ENCODE results near the gene ISCA2.

The ISCA2 gene

DNA sequence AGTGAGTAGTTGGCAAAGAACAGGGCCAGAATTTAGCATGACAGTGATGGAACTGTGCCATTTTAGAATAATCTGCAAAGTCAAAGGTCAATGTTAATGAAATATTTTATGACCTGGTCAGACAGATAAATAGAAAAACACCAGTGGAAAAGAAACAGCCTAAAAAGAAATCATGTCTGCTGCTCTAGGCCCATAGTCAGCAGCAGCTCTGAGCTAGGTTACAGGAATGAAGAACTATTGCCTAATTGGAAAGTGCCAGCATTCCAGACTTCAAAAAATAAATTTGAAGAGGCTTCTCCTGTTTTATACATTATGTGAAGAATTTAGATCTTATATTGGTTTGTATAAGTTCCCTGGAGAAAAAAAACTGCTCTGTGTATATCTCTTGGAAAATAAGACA is 10.2 kb upstream of the ISCA2 start:
- no peak for DNase-seq

DNA sequence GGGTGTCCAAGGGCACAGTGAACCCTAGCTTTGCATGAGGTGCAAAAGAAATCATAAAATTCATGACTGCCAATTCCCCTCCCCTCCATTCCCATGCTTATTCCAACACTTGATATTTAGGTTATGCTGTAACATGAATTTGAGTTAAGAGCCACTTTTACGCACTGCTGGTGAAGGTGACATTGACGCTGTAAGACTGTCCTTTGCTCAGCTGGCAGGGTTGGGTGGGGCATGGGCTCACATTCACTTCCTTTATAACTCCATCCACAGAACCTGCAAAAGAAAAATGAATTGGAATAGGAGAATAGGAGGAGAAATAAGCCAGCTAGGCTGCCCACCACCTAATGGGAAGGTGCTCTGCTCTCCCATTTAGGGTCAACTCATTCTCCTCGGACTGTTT is 7.4 kb upstream of the ISCA2 start:
- no peak for DNase-seq

DNA sequence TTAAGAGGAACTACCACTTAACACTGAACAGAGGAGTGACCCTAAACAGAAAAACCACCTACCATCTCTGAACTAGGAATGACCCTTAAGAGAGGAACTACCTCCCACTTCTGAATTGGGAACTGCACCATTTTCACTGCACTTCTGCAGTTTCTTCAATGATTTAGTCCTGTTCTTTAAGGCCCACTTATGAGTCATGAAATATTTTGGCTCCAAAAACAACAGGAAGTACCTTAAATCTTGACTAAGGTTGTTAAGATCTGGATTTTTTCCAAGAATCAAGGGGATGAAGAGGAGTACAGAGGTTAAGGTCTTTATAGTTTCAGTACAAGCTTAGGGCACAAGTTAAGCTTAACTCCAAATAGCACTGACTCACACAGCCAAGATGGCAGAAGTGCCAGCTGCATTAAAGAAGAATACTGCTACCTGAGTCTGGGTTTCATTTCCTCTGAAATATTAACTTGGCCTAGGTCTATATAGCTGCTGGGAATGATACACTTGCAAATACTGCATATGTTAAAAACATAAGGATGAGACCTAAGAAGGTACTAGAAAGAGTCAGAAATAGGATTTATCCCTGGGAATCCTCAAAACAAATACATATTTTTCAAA is 4.7 kb upstream of the ISCA2 start:
- no peak for DNase-seq

DNA sequence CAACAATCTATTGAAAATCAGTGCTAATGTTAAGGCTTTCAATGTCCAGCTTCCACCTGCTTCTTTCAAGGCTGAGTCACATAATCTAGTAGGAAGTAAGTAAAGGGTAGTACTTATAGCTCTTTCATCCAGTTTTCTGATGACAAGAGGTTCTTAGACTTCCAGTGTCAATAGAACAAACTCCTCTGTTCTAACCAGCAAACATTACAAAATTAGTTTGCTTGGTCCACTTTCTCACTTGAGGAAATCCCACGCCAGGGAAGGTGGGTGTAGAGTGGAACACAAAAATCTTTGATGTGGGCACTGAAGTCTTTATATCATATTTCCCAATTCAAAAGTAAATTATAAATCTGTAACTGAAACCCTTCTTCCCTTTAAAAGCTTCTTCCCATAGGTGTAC is 3.1 kb upstream of the ISCA2 start:
- DNase-seq = no peak

DNA sequence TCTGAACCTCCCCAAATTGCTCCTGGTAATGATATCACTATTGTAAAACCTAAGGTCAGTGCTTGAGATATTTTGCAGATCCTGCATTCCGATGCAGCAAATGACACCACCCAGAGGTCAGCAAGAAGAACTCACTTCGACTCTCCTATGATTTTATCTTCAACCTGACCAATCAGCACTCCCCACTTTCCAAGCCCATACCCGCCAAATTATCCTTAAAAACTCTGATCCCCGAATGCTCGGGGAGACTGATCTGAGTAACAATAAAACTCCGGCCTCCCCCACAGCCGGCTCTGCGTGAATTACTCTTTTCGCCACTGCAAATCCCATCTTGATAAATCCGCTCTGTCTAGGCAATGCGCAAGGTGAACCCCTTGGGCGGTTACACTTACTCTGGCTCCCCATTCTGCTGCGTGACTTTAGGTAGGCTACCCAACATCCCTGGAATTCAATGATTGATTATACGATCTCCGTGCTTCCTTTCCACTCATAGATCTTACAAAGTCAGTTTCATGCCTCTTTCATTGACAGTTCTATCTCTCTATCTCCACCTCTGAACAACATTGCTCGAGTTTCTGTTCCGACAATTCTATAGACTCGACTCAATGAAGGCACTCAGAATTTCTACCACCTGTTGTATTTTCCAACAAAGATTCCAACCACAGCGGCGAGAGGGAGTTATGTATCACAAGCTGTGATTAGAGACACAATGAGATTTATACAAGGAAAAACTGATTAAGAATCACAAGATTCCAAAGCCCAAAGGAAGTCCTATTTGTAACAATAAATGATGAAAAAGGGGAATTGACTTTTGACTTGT is 1.4 kb upstream of the ISCA2 start:
- no peak for DNase-seq

DNA sequence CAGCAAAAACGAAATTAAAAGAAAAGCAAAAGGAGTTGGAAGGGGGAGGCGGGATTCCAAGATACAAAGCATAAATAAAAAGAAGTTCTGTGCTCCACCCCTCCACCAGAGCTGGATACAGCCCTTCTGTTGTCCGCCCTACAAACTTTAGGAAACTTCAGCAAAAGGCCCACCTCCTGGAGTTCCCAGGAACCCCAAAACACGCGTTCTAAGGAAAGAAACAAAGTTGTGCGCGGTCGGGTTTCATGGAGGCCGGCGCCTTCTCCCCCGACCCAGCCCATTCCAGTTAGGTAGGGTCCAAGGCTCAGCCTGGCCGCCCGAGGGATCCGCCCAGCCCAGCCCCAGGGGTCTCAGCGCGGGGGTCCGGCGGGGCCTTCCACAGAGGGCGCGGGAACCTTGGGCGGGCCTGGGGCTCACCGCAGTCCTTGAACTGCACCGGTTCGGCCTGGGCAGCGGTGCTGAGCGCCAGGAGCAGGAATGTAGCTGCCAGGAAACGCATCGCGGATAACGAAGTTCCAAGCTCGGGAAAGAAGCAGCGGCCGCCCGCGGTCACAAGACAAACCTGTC is 706 bp upstream of the ISCA2 start, which contains the start of gene NPC2:
Gene NPC2, minus strand, starts transcription at position 530 of the 567 bp plus-strand sequence. Its CDS starts 31 bp downstream, at position 499.
- no peak for DNase-seq

DNA sequence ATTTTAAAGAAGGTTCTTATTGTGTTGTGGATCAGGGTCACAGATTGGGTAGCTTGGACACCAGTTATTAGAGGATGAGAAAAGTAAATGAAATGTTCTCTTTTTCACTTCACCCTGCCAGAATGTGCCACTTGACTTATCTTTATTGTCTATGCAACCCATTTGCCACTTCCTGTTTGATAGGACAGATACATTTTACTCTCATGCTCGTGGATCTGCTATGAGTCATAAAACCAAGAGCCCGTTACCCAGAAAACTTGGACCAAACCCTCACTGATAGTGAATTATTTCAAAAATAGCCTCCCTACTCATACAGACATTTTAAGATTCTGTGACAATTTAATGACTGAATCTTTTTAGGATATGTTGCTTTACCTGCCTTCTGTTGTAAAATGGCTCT is 1.8 kb downstream of the ISCA2 start:
- DNase-seq = no peak

DNA sequence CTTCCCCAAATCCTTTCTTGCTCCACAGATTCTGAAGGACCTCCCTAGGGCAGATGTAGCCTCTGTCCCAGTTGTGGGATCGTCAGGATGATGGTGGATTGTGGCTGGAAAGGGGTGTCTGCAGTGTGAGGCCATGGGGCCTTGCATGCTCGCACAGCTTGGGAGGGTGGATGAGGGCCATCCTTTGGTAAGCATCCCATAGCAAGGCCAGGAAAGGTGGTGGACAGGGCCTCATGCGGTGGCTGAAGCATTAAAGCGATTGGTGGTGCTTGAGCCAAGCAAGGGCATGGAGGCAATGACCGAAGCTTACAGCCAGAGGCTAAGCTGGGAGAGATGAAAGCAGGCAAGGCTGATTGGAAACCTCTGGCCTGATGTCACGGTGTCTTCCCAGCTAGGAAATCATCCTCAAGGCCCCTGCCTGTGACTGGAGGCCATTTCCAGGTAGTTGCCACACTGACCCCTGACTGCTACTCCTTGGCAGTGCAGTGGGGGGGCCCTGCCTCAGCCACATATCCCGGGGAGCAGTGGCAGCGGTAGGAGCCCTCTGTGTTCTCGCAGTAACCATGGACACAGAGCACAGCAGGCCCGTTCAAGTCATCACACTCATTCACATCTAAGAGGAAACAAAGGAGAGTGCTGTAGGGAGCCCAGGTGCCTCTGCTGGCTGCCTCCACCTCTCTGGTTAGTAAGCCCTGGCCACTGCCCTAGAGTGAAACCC is 7.0 kb downstream of the ISCA2 start:
- DNase-seq = no peak

DNA sequence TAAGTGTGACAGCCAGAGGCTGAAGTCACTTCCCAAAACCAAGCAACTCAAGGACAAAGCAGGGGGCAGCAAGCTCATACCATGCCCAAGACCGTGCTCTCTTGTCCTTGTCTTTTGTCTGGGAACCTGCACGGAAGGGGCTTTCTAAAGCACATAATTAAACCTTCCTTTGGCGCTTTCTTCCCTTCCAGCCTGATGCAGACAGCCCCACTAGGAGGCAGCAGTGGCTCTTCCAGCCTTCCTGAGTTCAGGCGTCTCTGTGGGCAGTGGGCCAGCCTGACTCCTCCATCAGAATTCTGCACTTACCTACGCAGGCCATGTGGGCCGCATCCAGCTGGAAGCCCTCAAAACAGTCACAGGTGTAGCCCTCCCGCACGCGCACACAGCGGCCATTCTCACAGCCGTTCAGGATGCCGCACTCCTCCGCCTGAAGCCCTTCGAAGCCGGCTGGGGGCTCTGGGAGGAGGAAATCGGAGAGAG is 7.6 kb downstream of the ISCA2 start:
- DNase-seq = no peak

DNA sequence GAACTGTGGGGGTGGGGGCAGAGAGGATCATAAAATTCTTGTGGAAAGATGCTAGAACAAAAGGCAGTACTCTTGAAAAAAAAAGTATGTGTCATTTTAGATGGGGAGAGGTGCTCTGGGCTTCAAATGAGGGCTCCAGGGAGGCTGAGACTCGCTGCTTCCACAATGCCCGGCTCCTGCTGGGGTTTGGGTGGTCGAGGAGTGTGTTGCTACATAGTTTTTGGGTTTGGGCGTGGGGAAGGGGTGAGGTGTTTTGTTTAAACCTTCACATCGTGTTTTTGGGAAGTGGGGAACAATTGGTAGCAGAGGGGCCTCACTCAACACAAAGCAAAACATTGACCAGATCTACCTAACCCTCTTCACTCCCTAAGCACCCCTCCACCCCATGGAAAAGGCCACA is 8.1 kb downstream of the ISCA2 start:
- no peak for DNase-seq

DNA sequence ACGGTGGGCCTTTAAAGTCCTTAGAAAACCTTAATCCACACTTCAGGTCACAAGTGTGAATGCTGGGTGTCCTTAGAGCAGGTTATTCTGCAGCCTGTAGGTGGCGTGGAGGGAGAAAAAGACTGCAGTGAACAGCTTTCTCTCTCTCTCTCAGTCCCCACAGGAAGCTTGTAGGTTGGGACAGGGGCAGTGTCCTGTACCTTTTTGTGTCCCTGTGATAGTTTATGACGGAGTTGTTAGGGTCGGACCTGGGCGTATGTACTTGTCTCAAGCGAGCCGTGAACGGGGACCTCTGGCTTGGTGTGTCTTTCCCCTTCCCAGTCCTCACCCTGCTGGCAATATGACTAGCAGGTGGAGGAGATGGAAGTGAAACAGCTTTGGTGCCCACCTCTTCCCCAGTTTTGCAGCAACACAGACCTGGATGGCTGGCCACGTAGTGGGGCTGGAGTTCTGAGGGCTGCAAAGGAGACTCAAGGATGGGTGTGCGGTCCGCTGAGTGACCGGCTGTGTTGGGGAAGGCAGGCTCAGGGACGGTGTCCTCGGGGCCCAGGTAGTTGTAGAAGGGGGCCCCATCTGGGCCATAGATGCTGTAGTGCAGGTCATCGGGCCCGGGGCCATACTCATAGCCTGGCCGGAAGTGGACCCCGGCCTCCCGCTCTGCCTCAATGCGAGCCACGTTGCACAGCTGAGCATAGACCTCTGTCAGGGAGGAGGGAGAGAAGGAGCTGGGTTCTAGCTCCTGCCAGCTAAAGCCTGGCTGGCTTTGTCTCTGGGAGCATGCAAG is 8.9 kb downstream of the ISCA2 start:
- no peak for DNase-seq

DNA sequence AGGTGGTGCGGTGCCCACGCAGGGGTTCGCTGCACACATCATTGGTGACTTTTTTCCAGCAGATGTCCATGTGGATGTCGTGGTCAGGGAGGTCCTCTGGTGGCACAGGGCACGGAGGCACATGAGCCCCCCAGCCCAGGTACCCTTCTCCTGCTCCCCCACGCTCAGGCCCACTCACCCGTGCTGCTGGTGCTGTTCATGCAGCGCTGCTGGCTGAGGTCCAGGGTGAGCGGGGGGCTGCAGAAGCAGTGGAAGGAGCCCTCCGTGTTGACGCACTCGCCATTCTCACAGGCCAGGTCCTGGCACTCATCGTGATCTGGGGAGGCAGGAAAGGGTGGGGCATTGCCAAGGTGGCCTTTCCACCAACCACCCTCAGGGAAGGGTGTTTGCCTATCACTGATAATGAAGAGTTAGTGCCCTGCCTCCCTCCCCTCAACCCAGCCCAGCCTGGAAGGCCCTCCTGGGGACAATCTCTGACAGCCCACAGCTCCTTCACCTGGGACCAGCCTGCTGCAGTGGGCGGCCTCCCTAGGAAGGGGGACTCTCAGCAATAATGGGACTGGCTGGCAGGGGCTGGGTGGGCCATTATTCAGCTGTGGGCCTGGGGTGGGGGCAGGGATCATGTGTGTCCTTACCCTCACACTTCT is 9.8 kb downstream of the ISCA2 start:
- no peak for DNase-seq

DNA sequence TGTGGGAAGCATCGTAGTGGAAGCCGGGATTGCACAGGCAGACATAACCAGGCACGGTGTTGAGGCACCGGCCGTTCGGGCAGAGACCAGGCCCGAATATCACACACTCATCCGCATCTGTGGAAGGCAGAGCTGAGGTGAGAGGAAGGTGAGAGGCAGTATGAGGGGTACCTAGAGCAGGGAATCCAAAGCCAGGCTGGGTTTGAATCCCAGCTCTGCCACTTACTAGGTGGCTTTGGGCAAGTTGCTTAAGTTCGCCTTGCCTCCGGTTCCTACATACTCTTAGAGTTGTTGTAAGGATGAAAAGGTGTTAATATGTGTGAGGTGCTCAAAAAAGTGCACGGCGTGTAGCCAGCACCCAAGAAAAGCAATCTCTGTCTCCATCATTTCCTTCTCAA is 10.4 kb downstream of the ISCA2 start:
- DNase-seq = no peak

DNA sequence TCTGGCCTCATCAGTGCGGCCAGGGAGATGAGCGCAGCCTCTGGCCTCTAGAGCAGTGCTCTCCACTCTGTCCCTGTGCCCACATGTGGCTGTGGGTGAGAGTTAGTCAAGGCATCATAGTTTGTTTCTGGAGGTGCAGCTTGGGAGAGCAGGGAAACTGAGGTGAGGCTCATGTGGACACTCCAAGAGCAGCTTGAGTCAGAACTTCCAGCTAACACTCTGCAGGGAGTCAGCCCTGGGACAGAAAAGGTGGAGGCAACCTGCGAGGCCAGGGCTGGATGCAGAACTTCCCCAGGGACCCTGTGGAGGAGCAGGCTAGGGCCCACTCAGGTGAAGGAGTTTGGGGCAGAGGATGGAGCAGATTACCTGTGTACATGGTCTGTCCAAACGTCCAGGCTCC is 10.8 kb downstream of the ISCA2 start:
- DNase-seq = no peak

DNA sequence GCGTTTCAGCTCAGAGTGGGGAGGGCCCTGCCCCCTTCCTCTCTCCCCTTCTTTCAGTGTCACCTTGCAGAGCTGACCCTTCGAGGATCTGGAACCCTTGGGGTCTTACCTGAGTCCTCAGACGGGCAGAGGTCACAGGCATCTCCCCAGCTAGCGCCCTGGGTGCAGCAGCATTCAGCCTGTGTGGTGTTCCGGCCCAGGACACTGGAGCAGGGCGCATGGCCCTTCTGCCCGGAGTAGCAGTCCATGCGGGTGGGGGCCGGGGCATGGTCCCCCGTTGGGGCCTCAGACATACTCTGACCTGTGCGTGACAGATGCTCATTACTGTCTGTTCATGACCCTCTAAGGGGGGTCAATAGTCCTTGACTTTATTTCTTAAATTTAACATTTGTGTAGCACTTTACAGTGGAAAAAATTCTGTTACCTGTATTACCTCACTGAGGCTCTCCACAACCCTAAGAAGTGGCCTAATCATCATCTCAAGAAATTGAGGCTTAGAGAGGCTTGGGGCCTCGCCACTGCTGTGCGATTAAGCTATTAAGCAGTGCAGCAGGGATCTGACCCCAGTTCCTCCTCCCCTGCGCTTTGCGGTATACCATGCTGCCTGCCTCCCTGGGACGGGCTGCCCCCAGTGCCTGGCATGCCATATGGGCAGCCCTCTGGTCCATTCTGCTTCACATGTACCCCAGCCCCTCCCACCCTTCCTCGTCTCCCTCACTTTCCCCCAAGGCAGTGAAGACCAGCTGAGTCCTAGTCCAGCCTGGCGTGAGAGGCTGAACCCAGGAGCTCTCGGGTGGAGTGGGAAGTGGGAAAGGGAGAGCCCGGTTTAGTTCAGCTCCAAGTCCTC is 11.5 kb downstream of the ISCA2 start:
- DNase-seq = no peak

DNA sequence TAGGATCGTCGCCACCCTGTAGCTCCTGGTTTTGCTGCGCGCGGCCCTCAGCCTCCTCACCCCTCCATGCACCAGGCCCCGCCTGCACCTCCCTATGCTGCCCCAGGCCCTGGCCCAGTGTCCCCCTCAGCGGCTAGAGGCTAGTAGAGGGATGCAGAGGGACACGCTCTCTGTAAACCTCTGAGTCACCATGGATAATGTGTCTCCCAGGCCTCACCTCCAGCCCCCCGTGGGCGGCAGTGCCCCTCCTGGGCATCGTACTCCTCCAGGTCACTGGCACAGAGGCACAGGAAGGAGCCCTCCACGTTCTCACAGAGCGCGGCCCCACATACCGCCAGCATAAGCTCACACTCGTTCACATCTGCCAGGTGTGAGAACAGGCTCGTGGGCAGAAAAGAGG is 12.3 kb downstream of the ISCA2 start:
- no peak for DNase-seq

DNA sequence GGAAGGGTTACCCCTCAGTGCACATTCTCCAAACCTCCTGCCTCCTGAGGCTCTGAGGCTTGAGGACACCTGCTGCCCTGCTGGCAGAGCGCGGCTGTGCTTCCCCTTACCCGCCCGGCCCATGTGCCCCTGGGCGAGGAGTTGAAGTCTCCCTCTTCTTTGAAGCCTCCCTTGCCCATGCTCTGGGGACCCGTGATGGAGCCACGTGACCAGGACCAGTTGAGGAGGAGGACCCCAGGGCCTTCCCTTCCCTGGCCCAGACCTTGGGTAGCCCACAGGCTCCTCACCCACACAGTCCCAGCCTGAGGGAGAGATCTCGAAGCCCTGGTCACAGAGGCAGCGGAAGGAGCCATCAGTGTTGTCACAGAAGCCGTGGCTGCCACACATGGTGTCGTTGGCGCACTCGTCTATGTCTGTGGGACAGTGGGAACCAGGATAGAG is 12.9 kb downstream of the ISCA2 start:
- DNase-seq = no peak

DNA sequence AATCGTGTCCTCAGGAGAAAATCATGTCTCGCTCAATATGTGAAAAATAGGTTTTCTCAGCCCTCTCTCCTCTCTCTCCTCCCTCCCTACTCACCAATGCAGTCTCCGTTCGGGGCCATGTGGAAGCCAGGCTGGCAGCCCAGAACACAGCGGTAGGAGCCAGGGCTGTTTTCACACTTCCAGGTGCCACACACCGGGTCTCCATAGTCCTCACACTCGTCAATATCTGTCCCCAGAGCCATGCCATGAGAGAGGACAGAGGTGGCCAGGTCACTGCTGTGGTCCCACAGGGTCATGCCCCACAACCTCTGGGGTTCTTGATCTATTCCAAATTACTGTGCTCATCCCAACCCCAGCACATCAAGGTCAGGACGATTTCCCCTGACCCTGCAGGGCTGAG is 13.5 kb downstream of the ISCA2 start:
- no peak for DNase-seq

DNA sequence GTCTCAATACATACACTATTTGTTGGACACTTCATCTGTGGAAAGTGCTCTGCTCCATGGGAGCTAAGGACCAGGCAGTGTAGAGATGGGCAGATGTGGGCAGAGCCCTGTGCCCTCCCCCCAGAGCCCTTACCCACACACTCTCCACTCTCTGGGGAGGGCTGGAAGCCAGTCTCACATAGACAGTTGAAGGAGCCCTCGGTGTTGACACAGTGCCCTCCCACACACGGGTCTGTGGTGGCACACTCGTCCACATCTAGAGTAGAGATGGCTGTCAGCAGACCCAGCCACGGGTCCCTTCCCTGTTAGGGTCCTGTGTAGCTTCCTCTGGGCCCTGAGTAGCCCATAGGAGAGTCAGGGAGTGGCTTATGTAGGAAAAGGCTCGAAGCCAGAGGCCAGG is 14.3 kb downstream of the ISCA2 start:
- no peak for DNase-seq

DNA sequence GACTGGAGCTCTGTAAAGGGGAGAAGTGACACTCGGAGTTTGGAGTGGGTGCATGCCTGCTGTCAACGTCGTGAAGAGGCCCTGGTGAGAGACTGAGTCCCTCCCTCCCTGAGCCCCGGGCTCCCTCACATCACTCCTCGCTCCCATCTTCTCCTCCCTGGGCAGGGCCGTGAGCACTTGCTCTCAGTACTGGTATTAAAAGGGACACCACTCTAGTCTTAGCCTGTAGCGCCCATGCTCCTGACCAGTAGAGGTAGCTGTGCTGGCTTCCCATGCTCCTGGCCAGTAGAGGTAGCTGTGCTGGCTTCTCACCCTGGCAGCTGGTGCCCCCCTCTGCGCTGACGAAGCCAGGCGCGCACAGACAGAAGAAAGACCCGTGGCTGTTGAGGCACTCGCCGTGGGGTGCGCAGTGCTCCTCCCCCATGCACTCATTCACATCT is 14.7 kb downstream of the ISCA2 start:
- no peak for DNase-seq

DNA sequence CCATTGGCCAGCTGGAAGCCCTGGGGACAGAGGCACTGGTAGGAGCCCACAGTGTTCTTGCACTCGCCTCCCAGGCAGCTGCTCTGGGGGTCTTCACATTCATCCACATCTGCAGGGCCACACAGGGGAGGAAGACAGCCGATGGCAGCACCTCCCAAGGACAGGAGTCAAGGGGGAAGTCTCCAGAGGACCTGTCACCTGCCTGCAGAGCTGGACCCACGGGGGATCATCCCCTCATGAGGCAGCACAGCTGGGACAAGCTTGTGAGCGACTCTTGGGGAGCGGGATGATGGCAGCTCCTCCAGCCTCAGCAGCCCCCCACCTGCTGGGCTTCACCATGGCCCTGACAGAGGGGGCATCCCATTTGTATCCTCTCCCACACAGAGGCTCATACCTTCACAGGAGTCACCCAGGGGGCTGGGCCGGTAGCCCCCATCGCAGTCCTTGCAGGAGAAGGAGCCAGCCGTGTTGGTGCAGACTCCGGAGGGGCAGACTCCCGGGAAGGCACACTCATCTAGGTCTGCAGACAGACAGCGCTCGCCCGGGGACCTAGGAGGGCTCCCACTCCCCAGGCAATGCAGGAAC is 15.4 kb downstream of the ISCA2 start:
- no peak for DNase-seq
